Hepatocyte (in vitro differentiated cells): ENCODE measurements around the gene ZDHHC14.

Source experiments
- EZH2 ChIP-seq: fragments of 200-600 bp; sonication (generic); IDR thresholded peaks from 2 replicates; pipeline ENCODE4 v1.6.1; 2016; ENCODE audit warnings: antibody characterized with exemption, mild to moderate bottlenecking, borderline replicate concordance
- EZH2phosphoT487 ChIP-seq: fragments of 200-600 bp; sonication (generic); IDR thresholded peaks from one replicate; pipeline ENCODE4 v1.6.1; 2018; ENCODE audit warnings: antibody characterized with exemption, mild to moderate bottlenecking, low read depth, moderate library complexity; ENCODE audit not compliant: unreplicated experiment, severe bottlenecking

DNA sequence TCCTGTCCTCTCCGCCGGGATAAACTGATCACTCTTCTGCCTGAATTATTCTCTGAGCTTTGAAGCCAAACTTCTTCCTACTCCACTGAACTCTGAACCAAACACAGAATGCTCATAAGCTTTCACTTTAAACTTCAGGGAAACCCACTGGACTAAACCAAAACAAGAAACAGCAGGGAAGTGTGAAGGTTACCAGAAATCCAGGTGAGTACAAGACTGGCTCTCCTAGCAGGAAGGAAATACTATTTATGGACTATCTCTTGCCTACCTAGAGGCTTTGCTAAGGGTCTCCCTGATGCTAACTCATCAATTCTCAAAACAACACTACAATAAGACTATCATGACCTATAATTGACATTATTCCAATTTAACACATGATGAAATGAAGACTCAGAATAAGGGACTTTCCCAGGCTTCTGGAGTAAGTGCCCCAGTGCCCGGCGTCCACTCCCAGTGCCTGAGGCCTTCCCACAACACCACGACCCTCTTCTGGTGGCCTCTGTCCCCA, 145.0 kb downstream of the ZDHHC14 start:
- no peak for TF ChIP-seq EZH2
- no peak for TF ChIP-seq EZH2phosphoT487
